NCI-H774 (cell line): ENCODE results near the gene VTCN1.
"Not testable (repeated sequence)": the region's sequence is repeated elsewhere in the genome, so short reads cannot be mapped to it uniquely, and the experiment has no call there.

Source experiments
- DNase-seq: peaks from one replicate; lab custom pipeline; 2025; lab: John Stamatoyannopoulos, UW

Gene VTCN1

DNA sequence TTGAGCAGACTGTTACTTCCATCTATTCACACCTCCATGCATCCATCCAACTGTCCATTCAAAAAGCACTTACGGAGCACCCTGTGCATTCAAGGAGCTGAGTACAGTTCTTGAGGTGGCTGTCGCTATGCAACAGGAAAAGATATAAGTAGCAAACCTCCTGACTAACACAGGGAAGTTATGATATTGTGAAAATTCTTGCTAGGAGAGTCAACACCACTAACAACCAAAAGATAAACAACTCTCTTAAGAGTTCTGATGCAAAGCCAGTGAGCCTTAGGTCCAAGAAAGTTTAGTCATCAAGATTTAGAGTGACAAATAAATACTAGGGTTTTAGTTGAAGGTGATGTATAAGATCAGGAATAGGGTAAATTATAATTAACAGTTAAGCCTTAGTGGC is 44.7 kb downstream of the VTCN1 start:
- DNase-seq = no peak

DNA sequence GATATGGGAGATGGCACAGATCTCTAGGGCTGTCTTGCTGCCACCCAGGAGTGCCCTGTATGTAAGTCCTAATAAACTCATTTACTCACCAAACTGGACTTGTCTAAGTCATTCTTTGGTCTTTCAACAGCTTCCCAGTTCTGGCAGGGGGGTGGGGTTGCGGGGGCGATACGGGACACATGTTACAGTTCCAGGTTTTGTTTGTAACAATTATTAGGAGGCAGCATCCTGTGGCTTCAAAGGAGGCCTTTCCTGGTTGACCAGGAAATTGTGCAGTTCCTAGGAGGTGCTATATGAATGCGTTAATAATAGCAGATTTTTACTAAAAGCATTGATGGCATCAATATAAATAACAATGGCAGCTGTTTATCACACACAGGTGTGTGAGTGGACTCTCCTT is 46.5 kb downstream of the VTCN1 start:
- DNase-seq = no peak

DNA sequence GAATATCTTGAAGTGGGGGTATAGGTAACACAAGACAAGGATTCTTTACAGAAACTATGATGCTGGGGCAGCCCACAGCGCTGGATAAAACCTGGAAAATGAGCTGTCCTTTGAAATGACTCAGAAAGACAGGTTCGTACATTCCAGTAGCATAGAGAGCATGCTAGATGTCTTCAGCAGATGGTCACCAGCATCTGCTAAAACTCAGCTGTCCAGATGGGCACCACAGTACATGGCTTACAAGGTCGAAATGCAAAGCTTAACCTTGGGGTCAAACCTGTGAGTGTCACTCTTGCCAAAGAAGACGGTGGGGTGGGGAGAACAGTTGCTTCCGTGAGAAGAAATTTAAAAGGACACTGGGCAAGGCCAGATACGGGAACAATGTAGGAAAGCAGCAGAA is 47.9 kb downstream of the VTCN1 start:
- no peak for DNase-seq

DNA sequence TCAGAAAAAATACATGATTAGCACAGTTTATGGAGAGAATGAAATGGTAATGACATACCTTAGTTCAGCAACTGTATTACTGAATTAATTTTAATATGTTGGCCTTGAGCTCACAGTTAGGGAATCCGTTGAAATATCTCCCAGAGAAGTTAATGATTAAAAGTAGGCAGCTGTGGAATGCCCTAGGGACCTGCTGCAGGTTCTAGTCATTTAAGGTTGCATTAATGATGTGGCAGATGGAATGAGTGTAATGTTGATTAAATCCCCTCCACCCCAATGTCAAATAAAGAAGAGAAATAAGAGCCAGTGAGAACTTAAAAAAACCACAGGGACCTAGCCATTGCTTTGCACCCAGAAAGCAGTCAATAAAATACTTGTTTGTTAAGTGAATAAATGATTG is 48.8 kb downstream of the VTCN1 start:
- no peak for DNase-seq

DNA sequence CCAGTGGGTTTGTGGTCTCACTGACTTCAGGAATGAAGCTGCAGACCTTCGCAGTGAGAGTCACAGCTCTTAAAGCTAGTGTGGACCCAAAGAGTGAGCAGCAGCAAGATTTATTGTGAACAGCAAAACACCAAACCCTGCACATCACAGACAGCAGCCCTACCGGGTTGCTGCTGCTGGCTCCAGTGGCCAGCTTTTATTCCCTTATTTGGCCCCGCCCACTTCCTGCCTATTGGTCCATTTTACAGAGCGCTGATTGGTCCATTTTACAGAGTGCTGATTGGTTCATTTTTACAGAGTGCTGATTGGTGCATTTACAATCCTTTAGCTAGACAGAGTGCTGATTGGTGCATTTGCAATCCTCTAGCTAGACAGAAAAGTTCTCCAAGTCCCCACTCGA is 59.4 kb downstream of the VTCN1 start:
- not testable (repeated sequence) for DNase-seq

DNA sequence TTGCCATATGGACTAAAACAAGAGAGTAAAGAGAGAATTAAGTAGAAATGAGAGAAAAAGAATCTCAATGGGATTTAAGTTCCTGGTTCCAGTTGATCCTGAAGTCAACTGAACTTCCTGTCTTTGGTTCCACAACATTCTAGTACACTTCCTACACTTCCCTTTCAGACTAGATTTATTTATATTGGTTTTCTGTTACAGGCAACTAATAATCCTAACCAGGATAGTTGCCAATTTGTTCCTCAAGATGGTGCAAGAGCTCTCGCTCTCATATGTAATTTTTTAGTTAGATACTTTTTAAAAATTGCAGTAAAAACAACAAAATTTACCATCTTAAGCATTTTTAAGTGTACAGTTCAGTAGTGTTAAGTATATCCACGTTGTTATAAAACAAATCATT is 60.4 kb downstream of the VTCN1 start:
- DNase-seq = no peak

DNA sequence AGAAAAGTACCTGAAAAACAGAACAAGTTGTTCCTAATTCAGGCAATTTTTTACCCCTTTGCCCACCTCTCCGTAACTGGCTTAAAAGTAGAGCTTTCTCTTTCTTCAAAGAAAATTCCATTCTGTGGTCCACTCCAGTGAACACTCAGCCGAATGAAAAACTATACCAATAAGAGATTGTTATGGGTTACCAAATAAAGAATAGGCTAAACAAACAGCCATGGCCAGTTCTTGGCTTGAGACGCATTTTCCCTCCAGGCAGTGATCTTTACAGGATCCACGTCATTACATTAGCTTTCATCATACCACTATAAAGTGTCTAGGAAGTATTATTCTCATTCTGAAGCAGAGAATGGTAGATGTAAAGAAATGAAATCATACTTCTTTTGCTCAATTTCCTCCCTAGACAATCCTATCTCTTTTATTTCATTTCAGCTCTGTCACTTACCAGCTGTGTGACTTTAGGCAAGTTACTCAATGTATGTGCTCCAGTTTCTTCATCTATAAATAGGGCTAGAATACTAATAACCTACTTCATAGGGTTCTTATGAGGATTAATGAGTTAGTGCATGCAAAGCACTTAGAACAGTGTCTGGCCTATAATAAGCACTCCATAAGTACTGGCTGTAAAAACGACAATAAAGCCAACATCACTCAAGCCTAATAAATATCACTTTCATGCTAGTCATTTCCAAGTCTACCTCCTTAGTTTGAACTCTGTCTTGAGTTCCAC is 62.7 kb downstream of the VTCN1 start:
- no peak for DNase-seq

DNA sequence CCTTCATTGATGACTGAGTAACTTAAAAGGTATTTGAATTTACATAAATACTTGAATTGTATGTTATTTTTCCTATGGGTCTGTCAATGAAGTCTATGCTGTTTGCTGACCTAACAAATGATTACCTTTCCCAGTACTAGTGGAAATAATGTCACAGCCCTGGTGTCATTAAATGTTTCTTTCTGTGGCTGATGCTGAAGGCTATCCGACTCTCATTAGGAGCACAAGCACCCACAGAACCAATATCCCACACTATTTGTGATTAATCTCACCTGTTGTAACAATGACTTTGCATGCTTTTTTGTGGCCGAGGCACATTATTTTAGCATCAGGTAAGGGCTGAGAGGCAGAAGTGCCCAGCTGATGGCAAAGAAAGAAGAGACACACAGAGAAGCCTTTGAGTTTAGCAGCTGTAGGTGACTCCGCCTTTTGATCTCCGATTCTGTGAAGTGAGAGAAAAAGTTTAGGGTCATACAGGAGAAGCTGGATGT is 63.3 kb downstream of the VTCN1 start:
- no peak for DNase-seq

DNA sequence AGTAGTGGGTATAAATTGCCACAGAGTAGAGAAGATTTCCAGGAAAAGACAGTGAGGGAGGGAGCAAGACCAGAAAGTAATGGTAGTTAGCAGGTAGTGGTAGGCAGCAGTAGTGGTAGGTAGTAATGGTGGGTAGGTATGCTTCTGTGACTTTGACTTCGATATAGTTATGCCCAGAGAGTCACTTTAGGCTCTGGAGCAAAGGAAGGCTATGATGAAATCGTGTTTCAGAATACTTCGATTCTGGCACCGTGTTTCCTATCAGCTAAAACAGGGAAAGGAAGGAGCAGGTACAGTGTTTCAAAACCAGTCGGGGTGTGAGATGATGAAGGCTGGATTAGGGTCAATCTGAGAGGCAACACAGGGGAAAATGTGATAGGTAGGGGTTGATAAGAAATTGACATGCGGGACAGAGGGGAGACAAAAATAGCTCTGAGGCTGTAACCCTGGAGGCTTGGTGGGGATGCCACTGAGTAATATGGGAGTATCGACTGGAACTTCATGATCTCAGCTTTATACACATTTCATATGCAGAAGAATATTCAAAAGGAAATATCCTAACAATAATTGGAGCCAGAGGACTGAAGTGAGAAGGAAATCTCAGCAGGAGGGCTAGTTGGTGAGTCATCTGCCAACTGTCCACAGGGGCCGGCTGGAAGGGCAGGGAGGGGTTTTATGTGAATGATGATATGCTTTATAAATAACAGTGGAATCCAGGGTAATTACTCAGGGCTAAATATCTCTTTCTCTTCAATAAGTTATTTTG is 64.0 kb downstream of the VTCN1 start:
- peak; percentile 27 for DNase-seq

DNA sequence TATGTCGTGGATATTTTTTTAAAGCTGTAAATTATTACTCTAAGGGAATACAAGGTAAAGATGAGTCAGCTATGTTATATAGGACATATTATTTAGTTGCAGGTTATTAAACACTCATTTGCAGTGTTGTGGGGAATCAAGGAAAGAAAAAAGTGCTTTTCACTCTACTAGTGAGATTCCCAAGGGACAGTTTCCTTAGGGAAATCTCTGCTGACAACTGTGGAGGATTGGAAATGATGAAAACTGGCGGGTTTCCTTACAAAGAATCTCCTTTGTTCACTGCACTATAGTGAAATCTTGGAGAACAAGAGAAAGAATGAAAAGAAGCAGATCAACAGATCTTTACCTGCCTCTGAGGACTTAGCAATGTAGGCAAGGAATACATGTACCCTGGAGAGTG is 64.7 kb downstream of the VTCN1 start:
- no peak for DNase-seq

DNA sequence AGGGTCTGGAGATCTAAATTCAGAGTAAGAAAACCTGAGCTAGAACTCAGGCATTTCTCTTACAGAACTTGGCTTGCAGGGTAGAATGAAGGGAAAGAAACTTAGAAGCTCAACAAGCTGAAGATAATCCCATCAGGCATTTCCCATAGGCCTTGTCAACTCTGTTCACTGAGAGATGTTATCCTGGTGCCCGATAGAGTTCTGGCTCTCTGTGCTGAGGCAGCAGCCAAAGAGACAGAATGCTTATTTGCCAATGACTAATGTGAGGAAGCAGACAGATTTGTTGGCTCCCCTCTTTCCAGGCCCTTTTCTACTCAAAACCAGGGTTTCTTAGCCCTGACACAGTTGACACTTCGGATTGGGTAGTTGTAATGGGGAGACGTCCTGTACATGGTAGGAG is 66.9 kb downstream of the VTCN1 start:
- DNase-seq = no peak

DNA sequence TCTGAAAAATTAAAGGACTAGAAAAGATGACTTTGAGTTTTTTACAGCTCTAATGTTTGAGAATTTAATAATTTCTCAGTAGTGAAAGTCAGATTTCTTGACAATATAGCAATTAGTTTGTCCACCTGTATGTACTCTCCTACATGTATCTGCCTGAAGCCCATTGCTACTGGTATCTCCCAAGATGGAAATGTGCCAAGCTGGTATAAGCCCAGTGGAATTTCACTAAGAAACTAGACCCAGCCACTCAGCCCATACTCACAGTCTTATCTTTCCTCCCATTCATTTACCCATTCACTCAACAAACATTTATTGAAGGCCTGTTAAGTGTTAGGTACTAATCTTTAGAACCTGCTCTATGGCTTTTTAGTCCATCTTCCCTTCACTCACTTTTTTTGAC is 67.6 kb downstream of the VTCN1 start:
- no peak for DNase-seq

DNA sequence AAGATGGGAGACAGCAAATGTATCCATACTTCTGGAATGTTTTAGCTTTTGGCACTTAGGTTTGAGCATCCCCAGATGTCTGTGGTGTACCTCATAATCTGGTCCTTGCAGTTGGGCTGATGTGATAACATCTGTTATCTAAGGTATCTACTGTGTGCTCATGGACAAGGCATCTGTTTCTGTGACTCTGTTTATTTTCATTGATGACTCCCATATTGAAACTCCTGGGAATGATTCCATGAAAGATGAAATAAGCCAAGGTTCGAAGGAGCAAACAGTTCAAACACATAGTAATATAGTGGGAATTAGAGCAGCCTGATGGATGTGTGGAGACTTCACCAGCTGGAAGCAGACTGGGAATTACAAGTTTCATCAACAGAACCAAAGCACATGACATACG is 68.5 kb downstream of the VTCN1 start:
- no peak for DNase-seq

DNA sequence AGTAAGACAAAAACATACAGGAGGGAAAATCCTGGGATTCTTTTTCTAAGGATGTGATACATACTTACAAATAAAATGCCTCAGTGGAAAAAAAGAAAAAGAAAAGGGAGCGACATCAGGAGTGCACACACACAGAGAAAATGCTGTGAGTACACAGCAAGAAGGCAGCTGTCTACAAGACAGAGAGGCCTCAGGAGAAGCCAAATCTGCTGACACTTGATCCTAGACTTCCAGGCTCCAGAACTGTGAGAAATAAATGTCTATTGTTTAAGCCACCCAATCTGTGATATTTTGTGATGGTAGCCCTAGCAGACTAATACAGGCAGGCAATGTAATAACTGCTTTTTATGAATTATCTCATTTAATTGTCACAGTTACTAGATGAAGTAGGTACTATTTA is 72.2 kb downstream of the VTCN1 start:
- DNase-seq = no peak

DNA sequence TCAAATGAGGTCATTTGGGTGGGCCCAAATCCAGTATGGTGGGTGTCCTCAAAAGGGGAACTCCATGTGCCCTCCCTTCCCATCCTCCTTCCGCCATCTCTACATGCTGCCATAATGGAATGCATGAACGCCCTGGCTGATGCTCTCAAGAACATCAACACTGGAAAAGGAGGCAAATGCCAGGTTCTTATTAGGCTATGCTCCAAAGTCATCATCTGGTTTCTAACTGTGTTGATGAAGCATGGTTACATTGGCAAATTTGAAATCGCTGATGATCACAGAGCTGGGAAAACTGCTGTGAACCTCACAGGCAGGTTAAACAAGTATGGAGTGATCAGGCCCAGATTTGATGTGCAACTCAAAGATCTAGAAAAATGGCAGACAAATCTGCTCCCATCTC is 72.6 kb downstream of the VTCN1 start:
- DNase-seq = no peak

DNA sequence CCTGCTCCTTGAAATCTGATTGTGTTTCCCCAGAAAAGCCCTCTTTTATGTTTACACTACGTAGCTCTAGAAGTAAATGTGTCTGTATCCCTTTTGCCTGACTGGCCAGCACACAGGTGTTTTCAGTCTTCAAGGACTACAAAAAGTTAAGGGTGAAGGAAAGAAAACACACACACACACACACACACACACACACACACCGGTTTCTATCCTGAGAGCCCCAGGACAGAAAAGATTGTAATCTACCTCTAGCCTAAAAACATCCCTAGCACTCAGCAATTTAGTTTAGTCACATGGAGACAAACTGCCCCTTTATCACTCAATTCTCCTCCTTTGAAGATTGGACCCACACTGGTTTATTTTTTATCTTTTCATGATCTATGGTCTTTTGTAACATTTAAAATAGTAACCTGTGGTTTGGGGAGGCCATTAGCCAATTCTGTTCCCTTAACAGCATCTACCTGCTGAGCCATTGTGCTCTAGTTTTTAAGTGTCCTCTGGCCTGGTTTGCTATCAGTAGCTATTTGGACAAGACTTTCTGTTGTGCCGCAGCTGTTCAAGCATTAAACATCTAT is 73.4 kb downstream of the VTCN1 start:
- no peak for DNase-seq

DNA sequence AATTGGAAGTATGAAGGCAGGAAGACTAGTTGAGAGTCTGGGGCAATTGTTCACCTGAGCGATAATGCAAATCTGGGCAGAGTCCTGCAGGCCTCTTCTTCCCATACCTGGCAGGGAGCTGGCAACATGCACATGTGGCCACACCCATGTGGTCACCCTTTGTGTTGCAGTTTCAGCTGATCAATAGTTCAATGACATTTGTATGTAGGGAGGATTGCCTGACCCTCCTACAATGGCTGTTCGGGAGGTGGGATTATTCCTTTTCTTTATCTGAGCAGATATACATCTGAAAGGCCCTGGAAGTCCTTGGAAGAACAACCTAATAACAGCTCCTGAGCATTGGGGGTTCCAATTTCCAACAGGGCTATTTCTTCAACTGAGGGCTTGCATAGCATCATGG is 74.0 kb downstream of the VTCN1 start:
- DNase-seq = no peak

DNA sequence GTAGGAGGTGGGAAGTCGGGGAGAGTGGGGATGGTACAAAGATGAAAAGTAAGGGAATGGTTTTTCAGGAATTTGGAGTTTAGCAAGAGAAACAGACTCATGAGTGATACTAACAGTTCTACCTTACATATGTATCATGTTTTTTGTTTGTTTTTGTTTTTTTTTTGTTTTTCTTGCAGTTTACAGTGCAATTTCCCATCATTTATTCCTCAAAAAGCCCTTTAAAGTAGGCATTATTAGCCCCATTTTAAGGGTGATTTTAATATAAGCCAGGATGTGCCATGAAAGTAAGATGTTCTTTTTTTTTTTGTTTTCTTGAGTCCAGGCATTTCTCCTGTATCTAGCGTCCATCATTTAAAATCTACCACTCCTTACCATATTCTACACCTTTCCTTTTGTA is 75.4 kb downstream of the VTCN1 start:
- no peak for DNase-seq

DNA sequence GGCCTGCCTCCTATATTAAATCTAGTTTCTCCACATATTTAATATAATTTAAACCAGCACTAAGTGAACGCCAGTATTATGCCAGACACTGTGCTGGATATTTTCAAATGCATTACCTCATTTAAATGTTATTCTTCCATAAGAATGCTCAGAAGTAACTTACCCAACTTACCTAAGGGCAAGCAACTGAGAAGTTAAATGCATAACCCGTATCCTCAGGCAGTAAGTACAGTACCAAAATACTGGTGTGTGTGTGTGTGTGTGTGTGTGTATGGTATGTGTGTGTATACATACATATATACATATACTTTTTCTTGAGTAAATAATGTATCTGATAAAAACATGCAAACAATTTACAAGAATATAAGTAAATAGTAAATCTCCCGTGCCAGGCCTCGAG is 80.2 kb downstream of the VTCN1 start:
- DNase-seq = no peak

DNA sequence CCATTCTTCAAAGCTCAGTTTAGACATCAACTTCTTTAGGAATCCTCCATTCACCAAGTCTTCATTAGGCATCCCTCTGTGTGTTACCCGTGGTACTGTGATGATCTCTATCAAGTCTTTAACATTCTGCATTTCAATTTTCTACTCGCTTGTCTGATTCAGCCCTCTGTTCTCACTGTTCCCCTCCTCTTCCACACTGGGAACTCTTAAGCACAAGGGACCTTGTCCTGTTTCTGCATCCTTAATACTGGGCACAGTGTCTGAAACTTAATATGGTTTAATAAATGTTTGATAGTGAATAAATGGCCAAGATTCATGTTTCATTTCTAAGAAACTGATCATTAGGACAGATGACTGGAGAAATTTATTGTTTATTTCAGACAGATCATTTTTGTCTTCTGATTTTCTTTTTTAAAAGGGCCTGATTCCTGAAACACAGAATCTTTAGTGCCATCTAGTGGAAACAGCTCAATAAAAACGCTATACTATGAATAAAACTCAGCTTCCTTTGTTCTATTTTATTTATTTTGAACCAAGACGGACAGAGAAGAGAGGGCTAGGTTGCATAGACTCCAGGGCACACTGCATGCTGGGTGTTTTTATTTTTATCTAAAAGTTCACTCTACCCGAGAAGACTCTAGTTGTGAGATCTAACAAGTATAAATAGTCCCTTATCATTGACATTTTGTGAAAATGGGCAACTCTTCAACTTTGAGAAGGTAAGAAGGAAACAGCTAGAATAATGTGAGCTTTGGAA is 82.2 kb downstream of the VTCN1 start:
- DNase-seq = peak; percentile 9

DNA sequence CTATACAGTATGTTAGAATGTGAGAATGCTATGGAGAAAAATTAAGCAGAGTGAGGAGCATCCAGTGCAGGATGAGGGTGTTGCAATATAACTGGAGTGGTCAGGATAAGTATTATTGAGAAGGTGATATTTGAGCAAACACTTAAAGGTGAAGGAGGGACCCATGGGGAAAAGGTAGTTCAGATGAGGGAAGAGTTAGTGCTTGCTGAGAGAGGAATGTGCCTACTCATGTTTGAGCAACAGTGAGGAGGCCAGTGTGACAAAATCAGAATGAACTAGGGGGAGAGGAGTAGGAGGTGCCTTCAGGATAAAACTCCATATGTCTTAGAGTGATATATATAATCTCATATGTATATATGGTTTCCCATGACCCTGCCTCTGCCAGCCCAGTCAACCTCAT is 82.9 kb downstream of the VTCN1 start:
- DNase-seq = no peak

DNA sequence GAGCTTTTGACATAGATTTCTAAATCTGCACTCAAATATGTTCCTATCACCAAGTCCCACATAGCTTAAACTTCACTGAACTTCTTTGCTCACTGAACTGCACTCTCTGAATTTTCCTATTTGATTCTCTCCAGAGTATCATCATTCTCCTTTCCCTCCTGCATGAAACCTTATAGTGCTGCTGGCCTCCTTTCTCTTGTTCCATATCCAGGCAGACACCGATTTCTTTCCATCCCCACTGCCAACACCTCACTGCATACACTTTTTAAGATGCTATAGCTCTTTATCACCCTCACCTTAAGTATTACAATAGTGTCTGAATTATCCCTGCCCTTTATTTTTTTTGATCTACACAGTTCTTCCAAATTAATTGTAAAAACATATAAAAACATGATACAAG is 86.1 kb downstream of the VTCN1 start:
- DNase-seq = no peak

DNA sequence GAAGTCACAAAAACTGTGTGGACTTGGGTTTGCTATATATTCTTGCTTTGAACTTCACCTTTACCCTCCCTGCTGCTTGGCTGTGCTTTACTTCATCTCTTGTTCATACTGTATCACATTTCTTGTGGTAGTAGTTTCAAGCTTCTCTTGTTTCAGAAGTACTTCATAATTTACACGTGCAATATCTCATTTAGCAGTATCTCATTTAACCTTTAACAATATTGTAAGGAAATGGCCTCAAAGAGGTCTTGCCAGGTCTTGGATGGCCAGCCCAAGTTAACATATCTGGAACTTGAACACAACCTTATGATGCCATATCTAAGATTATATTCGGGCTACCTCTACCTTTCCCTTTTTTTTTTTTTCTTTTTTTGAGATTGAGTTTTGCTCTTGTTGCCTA is 87.5 kb downstream of the VTCN1 start:
- DNase-seq = no peak
